ENCODE data around the gene TMEM50B.
"Not testable (repeated sequence)": the region's sequence is repeated elsewhere in the genome, so short reads cannot be mapped to it uniquely, and the experiment has no call there.

TMEM50B gene

DNA sequence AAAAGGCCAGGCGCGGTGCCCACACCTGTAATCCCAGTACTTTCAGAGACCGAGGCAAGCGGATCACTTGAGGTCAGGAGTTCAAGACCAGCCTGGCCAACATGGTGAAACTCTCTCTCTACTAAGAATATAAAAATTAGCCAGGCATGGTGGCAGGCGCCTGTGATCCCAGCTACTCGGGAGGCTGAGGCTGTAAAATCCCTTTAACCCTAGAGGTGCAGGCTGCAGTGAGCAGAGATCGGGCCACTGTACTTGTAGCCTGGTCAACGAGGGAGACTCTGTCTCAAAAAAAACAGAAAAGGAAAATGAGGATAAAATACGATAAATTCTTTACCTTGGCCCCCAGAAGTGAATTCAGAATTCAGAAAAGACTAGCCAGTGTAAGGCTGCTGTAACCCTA is 1.6 kb downstream of the TMEM50B start:
- no peak for DNase-seq (ENCODE audit: extremely low read depth, insufficient read length)
- H3K27me3 ChIP-seq (replicated peaks; ENCODE audit: control insufficient read depth, insufficient read depth, low read length) = no peaks in the 10 kb centered on the region
- H3K4me3 ChIP-seq (replicated peaks; ENCODE audit: low read depth, low read length) = peak overlapping the region; percentile 81
- TF ChIP-seq, protein P1, sequence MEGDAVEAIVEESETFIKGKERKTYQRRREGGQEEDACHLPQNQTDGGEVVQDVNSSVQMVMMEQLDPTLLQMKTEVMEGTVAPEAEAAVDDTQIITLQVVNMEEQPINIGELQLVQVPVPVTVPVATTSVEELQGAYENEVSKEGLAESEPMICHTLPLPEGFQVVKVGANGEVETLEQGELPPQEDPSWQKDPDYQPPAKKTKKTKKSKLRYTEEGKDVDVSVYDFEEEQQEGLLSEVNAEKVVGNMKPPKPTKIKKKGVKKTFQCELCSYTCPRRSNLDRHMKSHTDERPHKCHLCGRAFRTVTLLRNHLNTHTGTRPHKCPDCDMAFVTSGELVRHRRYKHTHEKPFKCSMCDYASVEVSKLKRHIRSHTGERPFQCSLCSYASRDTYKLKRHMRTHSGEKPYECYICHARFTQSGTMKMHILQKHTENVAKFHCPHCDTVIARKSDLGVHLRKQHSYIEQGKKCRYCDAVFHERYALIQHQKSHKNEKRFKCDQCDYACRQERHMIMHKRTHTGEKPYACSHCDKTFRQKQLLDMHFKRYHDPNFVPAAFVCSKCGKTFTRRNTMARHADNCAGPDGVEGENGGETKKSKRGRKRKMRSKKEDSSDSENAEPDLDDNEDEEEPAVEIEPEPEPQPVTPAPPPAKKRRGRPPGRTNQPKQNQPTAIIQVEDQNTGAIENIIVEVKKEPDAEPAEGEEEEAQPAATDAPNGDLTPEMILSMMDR (IDR thresholded peaks at IDR 0.05; ENCODE audit: insufficient read depth, low read length, poor library complexity, severe bottlenecking) = no peak
- H3K36me3 ChIP-seq (ENCODE audit: control insufficient read depth, insufficient read depth, low read length) = no peaks in the 10 kb centered on the region

DNA sequence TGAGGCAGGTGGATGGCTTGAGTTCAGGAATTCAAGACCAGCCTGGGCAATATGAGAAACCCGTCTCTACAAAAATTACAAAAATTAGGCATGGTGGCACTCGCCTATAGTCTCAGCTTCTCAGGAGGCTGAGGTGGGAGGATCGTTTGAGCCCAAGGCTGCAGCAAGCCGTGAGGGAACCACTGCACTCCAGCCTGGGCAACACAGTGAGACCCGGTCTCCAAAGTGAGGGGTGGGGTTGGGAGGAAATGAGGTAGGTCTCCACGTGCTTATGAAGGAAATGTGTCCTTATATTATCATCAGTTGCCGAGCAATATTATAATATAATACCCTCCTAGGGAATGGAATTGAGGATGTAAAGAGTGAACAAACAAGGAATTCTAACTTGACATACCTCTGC is 2.7 kb downstream of the TMEM50B start:
- H3K27me3 ChIP-seq (replicated peaks; ENCODE audit: control insufficient read depth, insufficient read depth, low read length) = no peaks in the 10 kb centered on the region

DNA sequence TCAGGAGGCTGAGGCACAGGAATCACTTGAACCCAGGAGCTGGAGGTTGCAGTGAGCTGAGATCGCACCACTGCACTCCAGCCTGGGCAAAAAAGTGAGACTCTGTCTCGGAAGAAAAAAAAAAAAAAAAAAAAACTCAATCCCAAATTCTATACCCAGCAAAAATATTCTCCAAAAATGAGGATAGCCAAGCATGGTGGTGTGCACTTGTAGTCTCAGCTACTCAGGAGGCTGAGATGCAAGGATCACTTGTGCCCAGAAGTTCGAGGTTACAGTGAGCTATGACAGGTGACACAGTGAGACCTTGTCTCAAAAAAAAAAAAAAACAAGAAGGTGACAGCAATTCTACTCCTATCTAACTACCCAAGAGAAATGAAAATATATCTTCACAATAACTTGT is 6.4 kb downstream of the TMEM50B start:
- no peaks in the 10 kb centered on the region for H3K27me3 ChIP-seq (replicated peaks; ENCODE audit: control insufficient read depth, insufficient read depth, low read length)
- TF ChIP-seq, protein P1 (IDR thresholded peaks at IDR 0.05; ENCODE audit: insufficient read depth, low read length, poor library complexity, severe bottlenecking) = no peak
- no peaks in the 10 kb centered on the region for H3K36me3 ChIP-seq (ENCODE audit: control insufficient read depth, insufficient read depth, low read length)
- no peak for DNase-seq (ENCODE audit: extremely low read depth, insufficient read length)
- H3K4me3 ChIP-seq (replicated peaks; ENCODE audit: low read depth, low read length) = no peak overlapping the region

More for the DNA sequence above, 2.7 kb downstream of the TMEM50B start:
- no peak overlapping the region for H3K4me3 ChIP-seq (replicated peaks; ENCODE audit: low read depth, low read length)
- TF ChIP-seq, protein P1 (IDR thresholded peaks at IDR 0.05; ENCODE audit: insufficient read depth, low read length, poor library complexity, severe bottlenecking) = no peak
- no peak for DNase-seq (ENCODE audit: extremely low read depth, insufficient read length)
- no peaks in the 10 kb centered on the region for H3K36me3 ChIP-seq (ENCODE audit: control insufficient read depth, insufficient read depth, low read length)

DNA sequence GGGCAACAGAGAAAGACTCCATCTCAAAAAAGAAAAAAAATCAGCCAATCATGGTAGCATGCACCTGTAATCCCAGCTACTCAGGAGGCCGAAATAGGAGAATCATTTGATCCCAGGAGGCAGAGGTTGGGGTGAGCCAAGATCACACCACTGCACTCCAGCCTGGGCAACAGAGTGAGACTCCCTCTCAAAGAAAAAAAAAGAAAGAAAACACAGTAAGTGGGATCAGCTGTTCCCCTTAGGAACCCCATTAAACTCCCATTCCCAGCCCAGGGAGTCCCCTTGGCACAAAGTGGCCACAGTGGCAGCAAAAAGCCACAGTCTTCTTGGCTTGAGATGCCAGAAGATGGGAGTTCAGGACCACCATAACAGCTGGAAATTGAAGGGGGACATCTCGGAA is 9.1 kb downstream of the TMEM50B start:
- H3K36me3 ChIP-seq (ENCODE audit: control insufficient read depth, insufficient read depth, low read length) = no peaks in the 10 kb centered on the region
- TF ChIP-seq, protein P1 (IDR thresholded peaks at IDR 0.05; ENCODE audit: insufficient read depth, low read length, poor library complexity, severe bottlenecking) = no peak
- no peak for DNase-seq (ENCODE audit: extremely low read depth, insufficient read length)
- no peak overlapping the region for H3K4me3 ChIP-seq (replicated peaks; ENCODE audit: low read depth, low read length)
- no peaks in the 10 kb centered on the region for H3K27me3 ChIP-seq (replicated peaks; ENCODE audit: control insufficient read depth, insufficient read depth, low read length)

DNA sequence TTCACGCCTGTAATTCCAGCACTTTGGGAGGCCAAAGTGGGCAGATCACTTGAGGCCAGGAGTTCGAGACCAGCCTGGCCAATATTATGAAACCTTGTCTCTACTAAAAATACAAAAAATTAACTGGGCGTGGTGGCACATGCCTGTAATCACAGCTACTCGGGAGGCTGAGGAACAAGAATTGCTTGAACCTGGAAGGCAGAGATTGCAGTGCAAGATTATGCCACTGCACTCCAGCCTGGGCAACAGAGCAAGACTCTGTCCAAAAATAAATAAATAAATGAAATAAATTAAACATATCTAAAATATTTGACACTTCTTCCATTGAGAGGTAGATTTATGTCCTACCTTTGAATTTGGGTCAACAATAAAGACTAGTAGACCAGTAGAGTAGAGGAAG is 10.6 kb downstream of the TMEM50B start:
- DNase-seq (ENCODE audit: extremely low read depth, insufficient read length); H3K4me3 ChIP-seq (replicated peaks; ENCODE audit: low read depth, low read length); H3K27me3 ChIP-seq (replicated peaks; ENCODE audit: control insufficient read depth, insufficient read depth, low read length); H3K36me3 ChIP-seq (ENCODE audit: control insufficient read depth, insufficient read depth, low read length): not testable (repeated sequence)

DNA sequence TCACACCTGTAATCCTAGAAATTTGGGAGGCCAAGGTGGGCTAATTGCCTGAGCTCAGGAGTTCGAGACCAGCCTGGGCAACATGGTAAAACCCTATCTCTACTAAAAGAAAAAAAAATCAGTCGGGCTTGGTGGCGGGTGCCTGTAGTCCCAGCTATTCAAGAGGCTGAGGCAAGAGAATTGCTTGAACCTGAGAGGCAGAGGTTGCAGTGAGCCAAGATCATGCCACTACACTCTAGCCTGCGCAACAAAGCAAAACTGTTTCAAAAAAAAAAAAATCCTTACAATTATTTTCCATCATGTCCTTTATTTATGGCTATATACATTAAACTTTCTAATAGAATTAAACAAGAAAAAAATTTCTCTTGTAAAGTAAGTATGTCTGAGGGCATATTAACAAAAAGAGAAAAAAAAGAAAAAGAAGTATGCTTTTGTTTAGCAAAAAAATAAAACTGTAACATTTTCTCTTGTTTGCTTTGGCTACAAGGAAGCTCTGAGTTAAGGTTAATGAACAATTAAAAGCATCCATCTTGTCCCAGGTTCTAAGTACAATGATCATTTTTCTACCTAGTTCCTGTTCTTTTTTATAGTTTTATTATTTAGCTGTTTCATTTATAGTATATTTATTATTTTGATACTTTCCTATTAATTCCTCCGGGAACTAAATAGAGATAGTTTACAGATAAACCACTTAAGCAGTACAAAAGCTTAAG is 18.1 kb downstream of the TMEM50B start:
- TF ChIP-seq, protein P1 (IDR thresholded peaks at IDR 0.05; ENCODE audit: insufficient read depth, low read length, poor library complexity, severe bottlenecking) = no peak
- Histone ChIP-seq H3K36me3 (ENCODE audit: control insufficient read depth, insufficient read depth, low read length) (no peaks in the 10 kb centered on the region), H3K27me3 (replicated peaks; ENCODE audit: control insufficient read depth, insufficient read depth, low read length) (no peaks in the 10 kb centered on the region), H3K4me3 (replicated peaks; ENCODE audit: low read depth, low read length) (no peak overlapping the region)
- no peak for DNase-seq (ENCODE audit: extremely low read depth, insufficient read length)

All from GM06990 (cell line).